CD4-positive, alpha-beta T cell treated with Interleukin-4 for 1 hour (primary cell): ENCODE measurements around the gene RAP1GAP.
"Not testable (repeated sequence)": the region's sequence is repeated elsewhere in the genome, so short reads cannot be mapped to it uniquely, and the experiment has no call there.

Experiments
- DNase-seq, 2 donors: peaks; one replicate each; pipeline ENCODE4 v3.0.0-alpha.2; 2020 to 2022

RAP1GAP gene

DNA sequence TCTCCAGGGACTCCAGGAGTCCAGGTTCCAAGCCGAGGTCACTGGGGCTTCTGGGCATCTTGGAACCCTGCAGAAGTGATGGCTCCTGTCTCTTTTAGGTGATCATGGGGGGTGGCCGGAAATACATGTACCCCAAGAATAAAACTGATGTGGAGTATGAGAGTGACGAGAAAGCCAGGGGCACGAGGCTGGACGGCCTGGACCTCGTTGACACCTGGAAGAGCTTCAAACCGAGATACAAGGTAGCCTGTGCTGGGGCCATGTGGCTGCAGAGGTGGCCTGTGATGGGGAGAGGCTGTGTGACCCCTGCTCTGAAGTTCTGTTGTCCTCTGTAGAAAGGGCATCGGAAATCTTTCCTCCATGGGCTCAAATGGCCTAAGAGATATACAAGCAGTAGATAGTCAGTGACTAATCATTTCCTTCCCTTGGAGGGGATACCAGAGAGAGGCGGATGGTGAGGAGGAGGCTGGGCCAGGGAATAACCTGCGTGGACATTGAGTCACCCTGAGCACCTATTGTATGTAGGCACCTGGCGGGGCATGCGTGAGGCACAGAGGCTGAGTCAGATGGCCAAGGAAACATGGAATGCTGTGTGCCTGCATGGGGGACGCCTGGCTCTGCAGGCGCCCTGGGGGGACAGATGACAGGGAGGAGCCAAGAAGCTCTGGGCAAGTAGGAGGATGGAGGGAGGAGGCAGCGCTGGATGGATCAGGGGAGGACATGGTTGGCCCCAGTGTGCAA lies 101.0 kb downstream of the RAP1GAP start:
- DNase-seq = no peak

DNA sequence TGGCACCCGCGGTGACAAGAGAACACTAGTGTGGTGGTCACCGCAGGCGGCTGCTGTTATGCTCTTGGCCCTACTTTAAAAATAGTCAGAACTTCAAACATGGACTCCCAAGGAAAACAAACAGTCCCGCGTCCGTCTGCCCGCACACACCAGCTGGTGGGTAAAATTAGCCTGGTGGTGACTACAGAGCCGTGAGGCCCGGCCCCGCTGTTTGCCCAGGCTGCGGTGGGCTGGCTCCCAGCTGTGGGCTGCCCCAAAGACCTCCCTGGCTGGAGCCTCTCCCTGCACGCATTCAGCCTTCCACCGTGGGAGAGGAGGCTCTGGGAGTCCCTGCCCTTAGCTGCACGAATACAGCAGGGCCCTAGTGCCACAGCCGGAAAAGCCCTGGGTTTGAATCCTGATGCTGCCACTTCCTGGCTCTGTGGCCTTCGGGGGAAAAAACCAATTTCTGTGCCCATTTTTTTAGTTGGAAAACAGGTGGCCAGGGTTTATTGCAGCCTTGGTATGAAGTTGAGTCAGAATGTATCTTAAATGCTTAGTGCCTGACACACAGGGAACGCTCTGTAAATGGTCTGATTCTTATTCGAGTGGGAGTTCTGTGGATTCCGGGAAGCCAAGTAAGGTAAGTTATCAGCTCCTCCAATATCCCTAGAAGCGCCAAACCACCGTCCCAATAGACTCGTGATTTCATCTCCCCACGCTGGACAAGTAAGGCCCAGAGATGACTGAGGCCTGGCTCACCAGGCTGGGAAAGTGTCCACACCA lies 101.7 kb downstream of the RAP1GAP start:
- DNase-seq = no peak

DNA sequence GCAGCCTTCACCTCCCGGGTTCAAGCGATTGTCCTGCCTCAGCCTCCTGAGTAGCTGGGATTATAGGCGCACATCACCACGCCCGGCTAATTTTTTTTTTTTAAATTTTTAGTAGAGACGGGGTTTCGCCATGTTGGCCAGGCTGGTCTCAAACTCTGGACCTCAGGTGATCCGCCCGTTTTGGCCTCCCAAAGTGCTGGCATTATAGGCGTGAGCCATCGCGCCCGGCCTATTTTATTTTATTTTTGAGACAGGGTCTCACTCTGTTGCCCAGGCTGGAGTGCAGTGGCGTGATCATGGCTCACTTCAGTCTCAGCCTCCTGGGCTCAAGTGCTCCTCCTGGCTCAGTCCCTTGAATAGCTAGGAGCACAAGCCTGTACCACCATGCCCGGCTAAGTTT lies 102.8 kb downstream of the RAP1GAP start:
- not testable (repeated sequence) for DNase-seq

DNA sequence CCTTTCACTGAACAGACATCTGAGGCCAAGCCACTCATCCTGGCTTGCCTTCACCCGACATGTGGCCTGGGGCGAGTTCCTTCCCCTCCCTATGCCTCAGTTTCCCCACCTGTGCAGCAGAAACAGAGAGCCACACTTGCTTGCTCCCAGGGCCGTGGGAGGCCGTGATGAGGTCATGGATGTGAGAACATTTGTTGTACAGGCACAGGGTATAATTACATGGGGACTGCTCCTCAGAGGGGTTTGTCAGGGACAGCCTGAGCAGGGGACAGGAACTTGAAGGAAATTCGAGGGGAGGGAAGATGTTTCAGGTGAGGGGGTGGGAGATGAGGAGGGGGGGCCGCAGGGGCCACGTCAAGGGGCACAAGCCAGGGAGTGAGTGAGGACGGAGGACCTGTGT lies 103.9 kb downstream of the RAP1GAP start:
- no peak for DNase-seq

DNA sequence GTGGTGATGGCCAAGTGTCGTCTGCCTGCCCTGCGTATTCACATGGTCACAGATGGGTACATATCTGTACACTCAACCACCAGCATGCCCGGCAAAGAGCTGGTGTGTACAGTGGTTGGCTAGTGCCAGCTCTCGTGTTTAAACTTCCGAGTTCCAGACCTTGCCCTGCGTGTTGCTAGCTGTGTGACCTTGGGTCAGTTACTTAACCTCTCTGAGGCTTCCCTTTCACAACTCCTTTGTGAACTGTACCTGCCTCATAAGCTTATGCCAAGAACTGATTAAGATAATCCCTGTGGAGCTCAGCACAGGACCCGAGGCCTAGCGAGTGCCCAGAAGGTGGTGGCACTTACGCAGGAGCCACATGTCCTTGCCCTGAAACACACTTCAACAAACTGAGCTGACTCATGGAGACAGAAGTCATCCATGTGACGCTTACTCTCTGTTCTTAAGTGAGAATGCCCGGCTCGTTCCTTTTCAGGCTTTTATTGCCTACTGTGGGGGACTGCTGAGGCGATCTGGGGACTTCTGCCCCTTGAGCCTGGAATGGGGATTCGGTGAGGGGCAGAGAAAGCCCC lies 104.5 kb downstream of the RAP1GAP start:
- no peak for DNase-seq

DNA sequence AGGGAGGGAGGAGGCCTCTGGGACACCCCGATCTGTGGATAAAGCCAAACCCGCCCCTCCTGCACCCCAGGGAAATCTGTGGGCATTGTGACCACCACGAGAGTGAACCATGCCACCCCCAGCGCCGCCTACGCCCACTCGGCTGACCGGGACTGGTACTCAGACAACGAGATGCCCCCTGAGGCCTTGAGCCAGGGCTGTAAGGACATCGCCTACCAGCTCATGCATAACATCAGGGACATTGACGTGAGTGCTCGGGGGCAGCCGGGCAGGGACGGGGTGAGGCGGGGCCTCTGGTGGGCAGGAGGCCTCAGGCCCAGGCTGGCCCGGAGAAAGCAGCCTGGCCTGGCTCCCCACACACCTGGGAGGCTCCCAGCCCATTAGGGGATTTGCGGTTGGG lies 105.2 kb downstream of the RAP1GAP start:
- no peak for DNase-seq

DNA sequence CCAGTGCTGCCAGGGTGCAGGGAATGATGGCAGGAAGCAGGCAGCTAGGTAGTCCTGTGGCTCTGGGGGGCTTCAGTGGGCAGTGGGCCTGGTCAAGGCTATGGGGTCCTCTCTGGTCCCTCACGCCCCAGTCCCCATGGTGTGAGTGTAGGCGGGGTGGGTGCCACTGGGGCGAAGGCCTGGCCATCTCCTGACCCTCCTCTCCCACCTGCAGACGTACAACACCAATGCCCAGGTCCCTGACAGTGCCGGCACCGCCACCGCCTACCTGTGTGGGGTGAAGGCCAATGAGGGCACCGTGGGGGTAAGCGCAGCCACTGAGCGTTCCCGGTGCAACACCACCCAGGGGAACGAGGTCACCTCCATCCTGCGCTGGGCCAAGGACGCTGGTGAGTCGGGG lies 106.3 kb downstream of the RAP1GAP start:
- no peak for DNase-seq

DNA sequence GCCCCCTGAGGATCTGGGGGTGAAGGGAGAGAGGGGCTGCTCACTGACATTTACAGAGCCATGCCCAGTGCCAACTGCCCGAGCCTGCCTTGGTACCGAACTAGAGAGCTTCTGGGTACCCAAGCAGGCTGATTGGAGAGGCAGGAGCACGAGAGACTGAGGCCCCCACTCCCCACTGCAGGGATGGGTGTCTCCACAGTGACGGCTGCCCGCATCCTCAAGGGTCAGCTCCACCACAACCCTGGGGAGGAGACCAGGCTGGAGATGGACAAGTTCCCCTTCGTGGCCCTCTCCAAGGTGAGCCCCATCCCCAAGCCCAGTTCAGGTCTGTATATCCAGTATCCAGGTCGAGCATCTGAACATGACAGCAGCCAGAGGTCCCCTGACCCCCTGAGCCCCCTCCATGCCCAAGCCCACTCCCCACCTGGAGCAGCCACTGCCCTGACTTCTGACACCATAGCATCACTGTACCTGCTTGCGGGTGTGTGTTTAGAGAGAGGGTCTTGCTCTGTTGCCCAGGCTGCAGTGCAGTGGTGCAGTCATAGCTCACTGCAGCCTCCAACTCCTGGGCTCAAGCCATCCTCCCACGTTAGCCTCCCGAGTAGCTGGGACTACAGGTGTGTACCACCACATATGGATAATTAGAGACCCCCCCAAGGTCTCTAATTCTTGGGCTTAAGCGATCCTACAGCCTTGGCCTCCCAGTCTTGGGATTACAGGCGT lies 108.1 kb downstream of the RAP1GAP start:
- no peak for DNase-seq

DNA sequence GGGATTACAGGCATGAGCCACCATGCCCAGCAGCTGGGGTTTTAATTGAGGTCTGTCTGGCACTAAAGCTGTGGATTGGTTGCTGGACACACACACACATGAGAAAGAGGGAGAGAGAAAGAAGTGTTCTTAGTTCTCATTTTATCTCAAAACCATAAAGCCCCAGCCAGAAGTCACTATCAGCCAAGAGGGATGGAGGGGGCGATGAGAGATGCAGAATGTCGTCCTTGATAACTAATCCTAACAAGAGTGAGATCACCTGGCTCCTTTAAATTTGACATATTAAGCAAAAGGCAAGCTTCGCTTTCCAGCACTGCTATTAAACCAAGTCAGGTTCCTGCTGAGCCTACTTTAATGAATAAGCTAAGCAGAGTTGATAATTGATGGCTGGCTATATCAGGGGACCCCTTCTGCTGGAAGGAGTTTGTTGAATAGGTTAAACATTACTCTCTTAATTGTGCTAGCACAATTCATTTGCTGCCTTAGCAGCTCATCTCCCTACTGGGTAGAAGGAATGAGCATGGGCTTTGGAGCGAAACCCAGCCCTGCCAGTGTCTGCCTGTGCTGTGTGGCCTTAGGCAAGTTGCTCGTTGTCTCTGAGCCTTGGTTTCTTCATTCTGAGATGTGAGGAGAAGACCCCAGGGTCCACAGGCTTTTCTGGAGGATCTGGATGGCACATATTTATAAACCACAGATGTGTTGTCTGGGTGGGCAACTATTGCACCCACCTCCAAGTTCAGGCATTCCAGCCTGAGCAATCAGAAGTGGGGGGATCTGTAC lies 109.2 kb downstream of the RAP1GAP start:
- DNase-seq = no peak

DNA sequence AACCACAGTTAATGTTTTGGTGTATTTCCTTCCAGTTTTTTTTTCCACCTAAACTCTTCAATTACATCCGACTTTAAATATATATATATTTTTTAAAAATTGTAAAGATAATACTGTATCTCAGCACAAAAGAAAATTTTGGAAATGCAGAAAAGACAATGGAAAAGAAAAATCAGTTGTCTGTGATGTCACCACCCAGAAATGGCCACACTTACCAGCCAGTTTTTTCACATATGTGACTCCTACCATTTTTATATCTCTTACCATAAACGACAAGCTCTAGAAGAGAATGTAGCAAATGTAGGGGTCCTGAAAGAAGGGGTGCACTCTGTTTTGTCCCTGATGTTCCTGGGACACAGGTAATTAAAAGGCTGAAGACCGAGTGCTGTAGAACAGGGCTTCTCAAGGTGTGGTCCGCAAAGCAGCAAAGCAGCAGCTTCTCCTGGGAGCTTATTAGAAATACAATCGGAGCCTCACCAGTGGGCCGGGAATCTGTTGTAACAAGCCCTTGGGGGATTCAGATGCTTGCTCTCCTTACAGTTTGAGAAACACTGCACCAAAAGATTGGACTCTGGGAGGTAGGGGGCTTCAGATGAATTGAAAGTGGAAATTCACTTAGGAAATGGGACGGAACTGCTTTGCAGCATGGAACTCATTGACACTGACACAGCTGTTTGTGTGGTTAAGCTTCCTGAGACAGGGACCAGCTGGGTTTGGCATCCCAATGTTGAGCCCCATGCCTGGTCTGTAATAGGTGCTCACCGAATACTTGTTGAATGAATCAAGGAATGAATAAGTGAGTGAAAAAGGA lies 115.8 kb downstream of the RAP1GAP start:
- DNase-seq = no peak

DNA sequence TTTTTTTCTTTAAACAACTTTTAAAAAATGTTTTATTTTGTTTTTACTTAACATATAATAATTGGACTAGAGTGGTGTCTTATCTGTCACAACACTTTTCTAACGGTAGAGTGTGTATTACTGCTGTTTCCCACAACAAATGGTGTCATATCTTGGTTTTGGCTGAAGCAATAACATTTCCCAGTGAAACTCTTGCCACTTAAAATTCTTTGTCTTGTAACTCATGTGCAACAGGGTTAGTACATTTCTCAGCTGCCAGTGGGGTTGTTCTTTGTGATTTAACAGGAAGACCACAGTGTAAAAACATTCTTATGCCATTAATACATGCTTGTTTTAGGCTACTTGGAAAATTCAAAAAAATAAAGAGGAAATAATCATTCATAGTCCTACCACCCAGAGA lies 116.4 kb downstream of the RAP1GAP start:
- DNase-seq = no peak

DNA sequence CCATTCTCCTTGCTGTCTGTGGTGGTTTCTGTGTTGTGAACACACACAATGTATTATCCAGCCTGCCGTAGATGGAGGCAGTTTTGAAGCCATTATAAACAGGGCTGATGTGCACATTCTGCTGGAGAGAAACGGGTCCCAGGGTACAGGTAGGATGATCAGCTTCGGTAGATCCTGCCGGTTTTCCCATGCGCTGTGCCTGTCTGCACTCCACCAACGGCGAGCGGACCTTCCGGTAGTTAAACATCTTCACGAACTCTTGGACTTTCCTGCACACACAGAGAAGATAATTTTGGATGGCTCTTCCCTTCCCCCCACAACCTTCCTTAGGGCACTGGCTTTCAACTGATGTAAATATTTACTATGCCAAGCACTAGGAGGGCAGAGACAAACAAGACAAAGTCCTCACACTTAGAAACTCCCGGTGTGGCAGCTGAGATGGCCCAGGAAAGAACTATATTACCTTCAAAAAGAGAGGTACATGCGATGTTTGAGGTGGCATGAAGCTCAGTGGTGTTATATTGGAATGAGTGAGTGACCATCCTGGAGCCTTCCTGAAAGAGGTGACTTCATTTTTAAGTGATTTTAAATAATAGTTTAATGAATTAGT lies 118.2 kb downstream of the RAP1GAP start:
- no peak for DNase-seq

DNA sequence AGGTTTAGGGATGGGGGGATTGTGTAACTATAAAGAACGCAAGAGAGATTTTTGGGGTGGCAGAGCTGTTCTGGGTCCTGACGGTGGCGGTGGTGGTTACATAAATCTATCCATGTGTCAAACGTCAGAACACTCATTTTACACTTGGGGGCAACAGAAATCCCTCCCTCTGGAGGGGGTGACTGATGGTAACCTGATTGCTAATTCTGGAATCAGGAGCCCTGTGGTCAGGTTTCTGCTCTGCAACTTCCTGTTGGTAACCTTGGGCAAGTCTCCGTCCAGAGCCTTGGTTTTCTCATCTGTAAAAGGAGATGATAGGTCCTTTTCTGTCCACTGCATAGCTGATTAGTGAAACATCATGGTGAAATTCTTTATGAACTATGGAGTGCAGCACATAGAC lies 119.1 kb downstream of the RAP1GAP start:
- DNase-seq = no peak

DNA sequence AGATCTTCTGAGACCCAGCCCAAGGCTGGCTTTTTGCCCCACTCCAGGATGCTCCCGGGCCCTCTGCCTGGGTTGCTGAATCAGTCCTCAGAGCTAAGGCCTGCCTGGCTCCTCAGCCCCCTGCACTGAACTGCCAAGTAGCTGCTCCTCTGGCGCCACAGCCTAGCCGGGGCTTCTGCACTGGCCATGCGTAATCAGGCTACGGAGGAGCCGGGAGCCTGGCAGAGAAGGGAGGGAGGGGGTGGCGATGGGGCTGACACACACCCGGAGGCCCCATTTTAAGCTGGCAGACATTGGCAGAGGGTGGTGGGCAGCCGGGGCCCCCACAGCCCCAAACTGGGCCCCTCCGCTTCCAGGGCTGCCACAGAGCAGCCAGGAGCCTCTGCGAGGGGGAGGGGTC lies 121.3 kb downstream of the RAP1GAP start:
- DNase-seq = no peak
